Measurements from ENCODE around the gene HOXD1.

- TF ChIP-seq CTCF (IDR thresholded peaks at IDR 0.05) (no peak), POLR2A (IDR thresholded peaks at IDR 0.05) (no peak)
Observed at GRCh38 chr2:176206682-176207081, 18.2 kb downstream of the HOXD1 start.

Data from thyroid gland (tissue), 4 donors.